Measurements from ENCODE around the gene MMAA. TPM values are rescaled to one million over a fixed set of nuclear protein-coding genes. Genes with fewer than 3 reads are reported as not detected.

Gene MMAA
- total RNA-seq, 1 experiment from 2014 or later, result 2.2 TPM

GRCh38 chr4:145681518-145681917 lies 62.3 kb downstream of the MMAA start:
- no TSS peak for BruUV-seq (replicated peaks)
- no peaks in the 10 kb centered on the region for H3K27me3 ChIP-seq (ENCODE audit: control insufficient read depth, insufficient read depth, low read length)
- ChIA-PET POLR2A (no interaction called here), CTCF (no interaction called here)
- DNase-seq (ENCODE audit: low read depth, low spot score) (no peak), ATAC-seq (no peak)
- in situ Hi-C loops (cut with HindIII; ENCODE audit: low pct_unique_long_range_greater_than_20kb, low sequenced_read_pairs), result no loop called here
- H3K27ac ChIP-seq (ENCODE audit: low read length), result no peak overlapping the region
- TF ChIP-seq SIN3A (IDR thresholded peaks at IDR 0.05; ENCODE audit: borderline replicate concordance, insufficient read depth, low read depth, low read length) (no peak), REST (IDR thresholded peaks at IDR 0.05; ENCODE audit: insufficient read depth in 1 of 2, low read depth in 2 of 2, low read length in 1 of 2) (no peak), TCF7L2 (IDR thresholded peaks at IDR 0.05; ENCODE audit: low read depth, low read length) (no peak), POLR2AphosphoS5 (IDR thresholded peaks at IDR 0.05; ENCODE audit: low read depth, low read length) (no peak)
- TF ChIP-seq, protein P1, sequence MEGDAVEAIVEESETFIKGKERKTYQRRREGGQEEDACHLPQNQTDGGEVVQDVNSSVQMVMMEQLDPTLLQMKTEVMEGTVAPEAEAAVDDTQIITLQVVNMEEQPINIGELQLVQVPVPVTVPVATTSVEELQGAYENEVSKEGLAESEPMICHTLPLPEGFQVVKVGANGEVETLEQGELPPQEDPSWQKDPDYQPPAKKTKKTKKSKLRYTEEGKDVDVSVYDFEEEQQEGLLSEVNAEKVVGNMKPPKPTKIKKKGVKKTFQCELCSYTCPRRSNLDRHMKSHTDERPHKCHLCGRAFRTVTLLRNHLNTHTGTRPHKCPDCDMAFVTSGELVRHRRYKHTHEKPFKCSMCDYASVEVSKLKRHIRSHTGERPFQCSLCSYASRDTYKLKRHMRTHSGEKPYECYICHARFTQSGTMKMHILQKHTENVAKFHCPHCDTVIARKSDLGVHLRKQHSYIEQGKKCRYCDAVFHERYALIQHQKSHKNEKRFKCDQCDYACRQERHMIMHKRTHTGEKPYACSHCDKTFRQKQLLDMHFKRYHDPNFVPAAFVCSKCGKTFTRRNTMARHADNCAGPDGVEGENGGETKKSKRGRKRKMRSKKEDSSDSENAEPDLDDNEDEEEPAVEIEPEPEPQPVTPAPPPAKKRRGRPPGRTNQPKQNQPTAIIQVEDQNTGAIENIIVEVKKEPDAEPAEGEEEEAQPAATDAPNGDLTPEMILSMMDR (IDR thresholded peaks at IDR 0.05), result no peak
- intact Hi-C loops (cut with micrococcal nuclease; ENCODE audit: unreplicated experiment), result no loop called here
- H3K9me3 ChIP-seq (ENCODE audit: control insufficient read depth, insufficient read depth, low read depth, low read length), result no peaks in the 10 kb centered on the region
- H3K4me1 ChIP-seq (ENCODE audit: control insufficient read depth, insufficient read depth, low read length), result no peaks in the 10 kb centered on the region
- no peak overlapping the region for H3K4me3 ChIP-seq (ENCODE audit: low read depth in 2 of 2, low read length in 2 of 2)
- H3K36me3 ChIP-seq (ENCODE audit: control insufficient read depth, insufficient read depth, low read length), result no peaks in the 10 kb centered on the region

DNA sequence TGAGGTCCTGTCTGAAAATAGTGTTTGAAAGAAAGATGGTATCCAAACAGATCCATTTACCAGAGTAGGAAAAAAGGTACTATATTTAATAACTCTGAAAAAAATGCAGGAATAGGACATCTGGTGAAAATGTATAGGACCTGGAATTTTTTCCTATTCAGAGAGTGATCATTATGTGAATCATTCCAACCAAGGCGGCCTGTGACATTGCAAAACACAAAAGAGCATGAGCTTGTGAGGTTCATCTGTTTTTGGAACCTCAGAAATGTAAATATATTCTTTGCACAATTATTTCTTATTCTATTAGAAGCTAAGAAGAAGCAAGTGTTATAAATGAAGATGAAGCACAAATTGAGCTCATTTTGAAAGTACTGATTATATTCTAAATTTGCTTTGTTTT lies 62.8 kb downstream of the MMAA start:
- CTCF ChIA-PET, result no interaction called here

More for the DNA sequence above, 62.8 kb downstream of the MMAA start:
- BruUV-seq (replicated peaks), result no TSS peak
- H3K36me3 ChIP-seq (ENCODE audit: control insufficient read depth, insufficient read depth, low read length), result no peaks in the 10 kb centered on the region
- H3K27ac ChIP-seq (ENCODE audit: low read length), result no peak overlapping the region
- H3K4me1 ChIP-seq (ENCODE audit: control insufficient read depth, insufficient read depth, low read length), result no peaks in the 10 kb centered on the region
- POLR2A ChIA-PET, result no interaction called here
- DNase-seq (ENCODE audit: low read depth, low spot score) (no peak), ATAC-seq (no peak)
- H3K9me3 ChIP-seq (ENCODE audit: control insufficient read depth, insufficient read depth, low read depth, low read length), result no peaks in the 10 kb centered on the region
- H3K4me3 ChIP-seq (ENCODE audit: low read depth in 2 of 2, low read length in 2 of 2), result no peak overlapping the region
- no peak for TF ChIP-seq POLR2AphosphoS5 (IDR thresholded peaks at IDR 0.05; ENCODE audit: low read depth, low read length)
- no peak for TF ChIP-seq TCF7L2 (IDR thresholded peaks at IDR 0.05; ENCODE audit: low read depth, low read length)
- no peak for TF ChIP-seq REST (IDR thresholded peaks at IDR 0.05; ENCODE audit: insufficient read depth in 1 of 2, low read depth in 2 of 2, low read length in 1 of 2)
- TF ChIP-seq SIN3A (IDR thresholded peaks at IDR 0.05; ENCODE audit: borderline replicate concordance, insufficient read depth, low read depth, low read length), result no peak
- TF ChIP-seq, protein P1 (IDR thresholded peaks at IDR 0.05), result no peak
- in situ Hi-C loops (cut with HindIII; ENCODE audit: low pct_unique_long_range_greater_than_20kb, low sequenced_read_pairs), result no loop called here
- intact Hi-C loops (cut with micrococcal nuclease; ENCODE audit: unreplicated experiment), result no loop called here
- no peaks in the 10 kb centered on the region for H3K27me3 ChIP-seq (ENCODE audit: control insufficient read depth, insufficient read depth, low read length)
